Myocyte (in vitro differentiated cells): ENCODE measurements around the gene RAPGEF1. TPM values are rescaled to one million over a fixed set of nuclear protein-coding genes. Genes with fewer than 3 reads are reported as not detected.

Source experiments
- DNase-seq: peaks from one replicate; pipeline ENCODE4 v3.0.0-alpha.2; 2012; ENCODE audit warnings: low read depth
- total RNA-seq: library from RNA; depleted of rRNA; stranded (reverse); fragments of >200 nt; gene quantifications from 2 replicates; pipeline ENCODE4 v1.2.3, GENCODE V29; 2014

Gene RAPGEF1
- total RNA-seq, 1 donor from 2014 or later, result 290 TPM

DNA sequence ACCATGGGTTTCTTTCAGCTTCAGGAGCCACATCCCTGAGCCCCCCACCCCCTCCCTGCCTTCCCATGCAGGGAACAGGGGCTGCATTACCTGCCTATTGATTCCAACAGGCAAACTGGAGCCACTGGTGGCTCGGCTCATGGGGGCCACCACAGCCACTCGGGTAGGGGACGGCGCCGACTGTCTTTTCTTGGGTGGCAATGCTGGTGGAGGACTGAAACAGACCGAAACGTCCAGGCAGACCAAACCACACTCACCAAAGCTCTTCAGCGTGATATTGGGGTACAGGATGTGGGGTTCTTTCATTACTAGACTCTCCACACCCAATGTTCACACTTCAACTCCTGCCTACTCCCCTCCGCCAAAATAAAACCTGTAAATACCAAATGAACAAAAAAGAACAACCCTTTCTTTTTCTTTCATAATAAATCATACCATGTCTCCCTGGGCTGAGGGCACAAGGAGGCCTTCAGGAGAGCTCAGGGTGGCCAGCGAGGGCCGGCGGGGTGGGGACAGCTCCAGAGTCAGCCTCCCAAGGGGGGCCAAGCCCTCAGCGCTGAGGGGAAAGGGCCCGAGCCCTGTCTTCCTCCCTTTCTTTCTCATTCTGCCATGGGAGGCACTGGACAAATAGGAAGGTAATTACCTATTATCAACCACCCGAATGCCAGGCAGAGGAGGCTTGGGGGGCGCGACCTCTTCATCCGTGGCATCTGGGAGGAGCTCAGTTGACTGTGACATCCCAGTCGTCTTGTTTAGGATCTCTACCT, 111.2 kb downstream of the RAPGEF1 start:
- no peak for DNase-seq

DNA sequence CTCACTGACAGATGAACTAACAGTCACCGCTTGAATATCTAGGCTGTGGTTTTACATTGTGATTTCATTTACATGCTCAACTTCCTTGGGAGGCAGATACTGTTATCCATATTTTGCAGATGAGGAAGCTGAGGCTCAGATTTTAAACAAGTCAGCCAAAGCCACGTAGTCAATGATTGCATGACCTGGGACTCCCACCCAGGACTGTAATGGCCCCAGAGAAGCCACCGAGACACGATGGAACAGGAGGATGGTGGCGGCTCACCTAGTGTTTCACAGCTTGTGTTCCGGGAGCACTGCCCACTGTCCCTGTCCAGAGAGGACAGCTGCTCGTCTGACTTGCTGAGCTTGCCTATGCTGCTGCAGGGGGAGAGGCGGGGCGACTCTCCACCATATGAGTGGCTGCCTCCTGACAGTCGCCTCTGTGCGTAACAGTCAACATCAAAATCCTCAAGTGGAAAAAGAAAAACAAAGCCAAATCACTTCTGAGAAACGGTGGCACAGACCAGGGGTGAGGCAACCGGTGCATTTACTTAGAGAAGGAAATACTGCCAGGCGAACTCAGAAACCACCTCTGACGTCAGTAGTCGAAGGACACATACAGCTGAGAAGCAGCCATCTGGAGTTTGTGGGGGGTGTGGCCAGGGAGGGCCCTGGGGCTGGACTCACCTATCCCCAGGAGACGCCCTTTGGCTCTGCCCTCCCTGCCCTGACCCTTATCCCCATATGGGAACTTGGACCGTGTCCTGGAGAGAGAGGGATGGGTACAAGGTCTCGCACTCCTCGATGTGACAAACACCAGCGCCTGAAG, 112.0 kb downstream of the RAPGEF1 start:
- DNase-seq, result peak; percentile 94

GRCh38 chr9:131627326-131627647, 112.6 kb downstream of the RAPGEF1 start:
- DNase-seq, result no peak

GRCh38 chr9:131625790-131626670, 113.8 kb downstream of the RAPGEF1 start:
- no peak for DNase-seq

- no peak for DNase-seq
Measured at GRCh38 chr9:131625508-131625787, 114.4 kb downstream of the RAPGEF1 start.

- peak; percentile 91 for DNase-seq
Measured at GRCh38 chr9:131624636-131625507, 115.0 kb downstream of the RAPGEF1 start.

- DNase-seq, result no peak
Measured at GRCh38 chr9:131623655-131624330, 116.1 kb downstream of the RAPGEF1 start.

- no peak for DNase-seq
Measured at GRCh38 chr9:131622523-131622922, 117.4 kb downstream of the RAPGEF1 start.

GRCh38 chr9:131621551-131622358, 118.1 kb downstream of the RAPGEF1 start:
- DNase-seq, result no peak

DNA sequence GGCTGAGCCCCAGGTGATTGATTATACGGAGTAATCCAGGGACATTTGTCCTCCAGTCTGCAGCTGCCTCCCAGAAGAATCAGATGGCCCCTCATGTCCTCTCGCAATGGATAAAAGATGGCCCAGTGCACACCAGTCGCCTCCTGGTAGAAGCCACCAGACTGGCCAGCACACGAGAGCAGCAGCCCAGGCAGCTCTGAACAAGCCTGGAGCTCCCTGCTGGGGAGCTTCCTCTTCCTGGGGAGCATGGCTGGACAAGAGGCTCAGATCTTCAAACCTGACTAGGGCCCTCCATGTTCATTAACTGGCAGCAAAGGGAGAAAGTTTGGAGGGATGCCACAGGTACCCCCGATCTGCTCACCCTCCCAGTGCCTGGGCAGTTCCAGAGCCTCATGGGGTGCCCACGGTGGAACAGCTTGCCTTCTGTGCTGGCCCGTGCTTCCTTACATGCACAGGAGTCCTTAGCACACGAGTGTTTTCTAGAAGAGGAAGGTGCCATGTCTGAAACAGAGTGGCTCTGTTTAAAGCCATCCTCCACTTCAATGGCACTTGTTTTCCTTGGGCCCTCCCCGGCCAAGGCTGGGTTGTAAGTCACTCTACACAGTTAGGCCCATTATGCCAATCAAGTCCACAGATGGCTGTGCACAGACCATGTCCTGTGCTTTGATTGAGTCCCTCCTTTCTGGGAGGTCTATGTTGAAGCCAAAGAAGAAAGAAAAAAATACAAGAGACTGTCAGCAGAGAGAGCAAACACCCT, 118.9 kb downstream of the RAPGEF1 start:
- DNase-seq, result no peak

DNA sequence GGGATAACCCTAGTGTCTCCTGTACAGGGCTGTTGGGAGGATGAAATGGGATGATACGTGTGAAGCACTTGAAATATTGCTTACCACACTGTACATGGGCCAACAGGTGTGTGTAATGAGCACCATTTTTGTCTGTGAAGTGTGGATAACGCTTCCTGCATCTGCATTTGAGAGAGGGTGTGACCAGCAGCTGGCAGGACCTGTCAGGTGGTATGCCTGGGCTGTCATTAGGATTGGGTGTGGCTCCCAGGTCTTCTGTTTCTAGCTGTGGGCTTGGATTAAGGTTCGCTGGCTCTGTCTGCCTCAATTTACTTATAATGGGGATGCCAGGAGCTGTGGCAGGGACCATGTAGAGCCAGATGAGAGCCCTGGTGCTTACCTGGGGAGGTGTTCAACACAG, 120.2 kb downstream of the RAPGEF1 start:
- DNase-seq, result no peak

DNA sequence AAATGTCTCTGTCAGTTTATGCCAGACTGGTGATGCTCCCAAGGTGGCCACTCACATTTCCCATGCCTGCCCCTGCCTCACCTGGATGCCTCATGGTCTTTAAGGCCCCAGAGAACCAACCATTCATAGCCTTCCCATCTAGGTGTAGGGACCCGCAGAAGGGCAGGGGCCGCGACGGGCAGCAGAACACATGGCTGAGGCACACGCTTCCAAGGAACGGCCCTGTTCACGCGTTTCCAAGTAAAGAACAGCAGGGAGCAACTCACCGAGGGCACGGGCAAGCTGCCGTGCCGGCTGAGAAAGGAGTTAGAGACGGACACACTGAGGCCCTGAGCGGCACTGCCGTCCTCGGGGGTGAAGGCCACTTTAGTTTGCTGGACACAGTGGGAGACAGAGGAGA, 121.1 kb downstream of the RAPGEF1 start:
- no peak for DNase-seq

GRCh38 chr9:131618071-131618479, 121.8 kb downstream of the RAPGEF1 start:
- DNase-seq, result peak; percentile 81

GRCh38 chr9:131617611-131618010, 122.3 kb downstream of the RAPGEF1 start:
- no peak for DNase-seq

DNA sequence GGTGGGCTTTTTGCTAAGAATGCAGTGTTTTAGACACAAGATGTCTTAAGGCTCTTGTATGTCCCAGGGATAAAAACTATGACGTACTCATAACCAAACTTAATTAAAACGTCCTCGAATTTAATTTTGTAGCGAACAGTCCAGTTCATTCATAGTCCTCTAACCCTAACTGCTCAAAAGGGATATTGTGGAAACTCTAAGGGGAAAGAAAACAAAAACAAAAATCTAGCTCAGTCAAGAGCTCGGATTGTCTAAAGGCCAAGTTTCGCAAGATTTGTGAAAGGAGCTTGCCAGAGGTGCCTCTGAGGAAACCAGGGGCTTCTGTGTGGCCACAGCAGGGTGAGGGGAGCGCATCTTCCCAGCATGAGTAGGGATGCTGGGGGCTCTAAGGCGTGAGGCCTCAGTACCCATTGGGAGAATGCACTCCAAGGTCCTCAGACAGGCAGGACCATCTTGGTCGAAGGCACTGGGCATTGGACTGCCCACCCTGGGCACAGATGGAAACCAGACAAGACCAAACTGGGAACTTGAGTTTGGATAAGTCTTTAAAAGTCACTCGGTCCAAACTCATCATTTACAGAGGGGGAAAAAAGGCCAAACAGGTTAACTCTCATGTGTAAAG, 122.8 kb downstream of the RAPGEF1 start:
- DNase-seq, result no peak

DNA sequence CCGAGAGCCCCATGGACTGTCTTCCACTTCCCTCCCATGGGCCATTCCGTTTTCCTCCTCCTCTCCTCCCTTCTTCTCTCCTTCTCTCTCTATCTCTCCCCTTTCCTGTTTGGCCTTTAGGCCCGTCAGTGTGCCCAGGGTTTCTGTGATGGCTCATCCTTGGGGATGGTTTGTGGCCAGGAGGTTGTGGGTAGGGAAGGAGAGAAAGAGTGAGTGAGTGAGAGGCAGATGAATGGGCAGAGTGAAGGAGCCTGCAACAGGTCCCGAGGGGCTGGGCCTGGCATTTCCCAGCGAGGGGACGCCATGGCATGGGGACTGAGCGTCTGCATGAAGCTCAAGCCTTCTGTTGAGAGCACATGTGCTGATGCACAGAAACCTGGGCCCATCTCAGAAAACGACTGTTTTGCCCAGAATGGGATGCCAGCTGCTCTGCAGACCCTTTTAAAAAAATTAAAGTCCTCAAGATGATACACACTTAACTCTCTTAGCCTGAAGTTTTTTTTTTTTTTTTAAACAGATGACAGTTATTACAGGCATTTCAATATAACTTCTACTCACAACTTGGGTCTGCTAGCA, 125.4 kb downstream of the RAPGEF1 start:
- DNase-seq, result peak; percentile 54

DNA sequence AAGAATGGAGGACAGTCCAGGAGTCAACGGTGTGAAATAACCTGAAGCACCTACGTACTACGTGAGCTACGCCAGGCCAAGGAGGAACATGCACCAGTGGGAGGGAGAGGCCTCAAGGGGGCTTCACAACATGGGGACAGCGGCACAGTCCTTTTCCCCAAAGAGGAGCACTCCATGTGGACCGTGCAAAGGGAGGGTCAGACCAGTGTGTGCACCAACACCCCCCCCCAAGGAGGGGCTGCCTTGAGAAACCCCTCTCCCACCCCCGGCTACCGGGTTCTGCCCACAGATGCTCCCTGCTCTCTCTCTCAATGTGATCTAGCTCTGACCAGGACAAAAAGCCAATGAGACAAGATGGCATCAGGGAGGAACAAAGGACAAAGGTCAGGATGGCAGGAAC, 126.0 kb downstream of the RAPGEF1 start:
- DNase-seq, result no peak

DNA sequence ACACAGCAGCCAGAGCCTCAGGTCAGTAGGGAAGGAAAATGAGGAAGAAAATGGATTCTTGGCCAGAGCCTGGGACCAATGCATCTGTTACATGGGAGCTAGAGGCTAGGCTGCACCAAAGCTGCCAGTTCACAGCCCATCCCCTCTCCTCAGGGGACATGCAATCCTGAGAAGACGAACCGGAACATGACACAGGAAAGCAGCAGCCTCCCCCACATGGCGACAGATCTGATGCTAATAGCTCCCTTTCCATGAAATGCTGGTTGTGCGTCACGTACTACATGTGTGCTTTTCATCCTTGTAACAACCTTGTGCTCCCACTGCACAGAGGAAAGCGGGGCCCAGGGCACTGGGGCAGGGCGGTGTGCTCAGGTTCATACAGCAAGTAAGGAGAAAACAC, 127.0 kb downstream of the RAPGEF1 start:
- no peak for DNase-seq
